HG03354 (cell line): ENCODE results near the gene LDLR.
A peak's percentile ranks its signal among the peaks of the same experiment; 100 is the strongest.
"Not testable (repeated sequence)": the region's sequence is repeated elsewhere in the genome, so short reads cannot be mapped to it uniquely, and the experiment has no call there.

Experiments used
- ATAC-seq: cut with Tn5 transposase; IDR thresholded peaks from one replicate; pipeline ENCODE4 v1.9.1; 2021; ENCODE audit warnings: mild to moderate bottlenecking; ENCODE audit not compliant: unreplicated experiment, poor library complexity, severe bottlenecking

The LDLR gene

DNA sequence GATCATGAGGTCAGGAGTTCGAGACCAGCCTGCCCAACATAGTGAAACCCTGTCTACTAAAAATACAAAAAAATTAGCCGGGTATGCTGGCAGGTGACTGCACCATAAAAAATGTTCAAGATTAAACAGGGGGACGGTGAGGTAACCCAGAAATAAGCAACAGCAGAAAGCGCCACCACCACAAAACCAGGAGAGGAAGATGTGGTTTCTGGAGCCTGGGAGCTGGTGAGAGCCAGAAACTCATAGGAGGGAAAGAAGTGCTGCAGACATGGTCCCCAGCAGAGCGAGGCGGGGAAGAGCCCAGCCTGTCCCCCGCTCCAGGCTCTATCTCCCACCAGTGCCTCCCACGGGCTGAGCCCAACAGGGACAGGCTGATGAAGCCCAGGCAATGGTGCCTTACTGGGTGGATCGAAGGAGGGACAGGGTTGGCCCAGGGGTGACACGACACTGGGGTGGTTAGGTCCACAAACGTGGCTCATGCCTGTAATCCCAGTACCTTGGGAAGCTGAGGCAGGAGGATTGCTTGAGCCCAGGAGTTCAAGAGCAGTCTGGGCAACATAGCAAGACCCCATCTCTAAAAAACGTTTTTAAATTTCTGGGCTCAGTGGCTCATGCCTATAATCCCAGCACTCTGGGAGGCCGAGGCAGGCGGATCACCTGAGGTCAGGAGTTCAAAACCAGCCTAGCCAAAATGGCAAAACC lies 47.3 kb downstream of the LDLR start:
- ATAC-seq: no peak

DNA sequence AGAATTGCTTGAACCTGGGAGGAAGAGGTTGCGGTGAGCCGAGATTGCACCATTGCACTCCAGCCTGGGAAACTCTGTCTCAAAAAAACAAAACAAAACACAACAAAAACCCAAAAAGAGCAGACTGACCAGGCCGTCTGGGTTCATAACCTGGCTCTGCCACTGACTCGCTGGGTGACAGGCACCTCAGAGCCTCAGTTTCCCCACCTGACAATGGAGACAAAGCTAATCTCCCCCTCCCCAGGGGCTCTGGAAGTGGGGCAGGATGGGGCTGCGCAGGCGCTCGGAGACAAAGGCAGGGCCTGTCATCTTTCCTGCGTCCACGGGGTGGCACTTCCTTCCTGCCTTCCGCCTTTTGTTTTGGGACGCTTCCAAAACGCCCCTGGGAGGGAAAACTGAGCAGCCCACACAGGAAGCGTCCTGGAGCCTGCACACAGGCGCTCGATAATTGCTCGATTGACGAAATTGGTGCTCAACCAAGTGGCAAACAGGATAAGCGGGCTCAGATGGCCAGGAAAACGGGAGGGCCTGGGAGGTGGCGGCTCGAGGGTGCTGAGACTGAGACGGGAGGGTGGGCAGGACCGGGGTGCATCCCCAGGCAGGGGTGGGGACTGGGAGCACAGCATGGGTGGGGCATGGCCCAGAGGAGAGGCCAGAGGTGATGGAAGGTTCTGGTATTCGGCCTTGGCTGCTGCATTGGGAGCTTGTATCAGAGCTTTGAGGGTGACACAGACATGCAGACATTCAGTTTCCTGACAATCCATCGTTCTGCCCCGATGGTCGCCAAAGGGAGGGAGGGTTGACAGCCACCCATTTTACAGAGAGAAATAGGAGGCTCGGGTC lies 48.5 kb downstream of the LDLR start:
- no peak for ATAC-seq

DNA sequence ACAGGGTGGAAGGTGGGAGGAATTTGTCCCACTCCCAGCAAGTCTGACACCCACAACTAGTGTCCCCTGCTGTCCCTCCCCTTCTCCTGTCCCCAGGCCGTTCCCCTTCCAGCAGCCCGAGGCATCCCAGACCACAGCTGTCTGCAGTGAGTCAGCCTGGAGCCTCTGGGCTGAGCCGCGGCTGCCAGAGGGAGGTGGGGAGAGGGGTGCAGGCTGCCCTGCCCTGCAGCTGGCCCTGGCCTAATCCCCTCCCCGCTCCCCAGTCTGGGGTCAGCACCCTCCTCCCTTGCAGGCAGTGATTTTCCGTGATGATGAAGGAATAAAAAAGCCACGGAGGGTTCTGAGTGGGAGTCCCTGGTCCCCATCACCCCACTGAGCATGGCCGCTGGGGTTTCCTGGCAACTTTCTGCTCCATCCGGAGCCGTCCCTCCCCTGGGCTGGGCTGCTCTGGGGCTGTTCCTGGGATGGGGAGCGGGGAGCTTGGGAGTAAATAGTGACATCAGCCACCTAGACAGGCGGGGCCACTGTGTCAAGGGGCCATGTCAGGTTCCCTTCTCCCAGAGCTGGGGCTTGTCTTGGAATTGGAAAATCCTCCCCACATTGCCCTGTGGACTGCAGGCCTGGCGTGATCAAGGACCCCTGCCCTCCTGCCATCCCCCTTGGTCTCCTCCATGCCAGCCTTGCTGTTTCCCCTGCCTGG lies 49.5 kb downstream of the LDLR start:
- ATAC-seq: no peak

DNA sequence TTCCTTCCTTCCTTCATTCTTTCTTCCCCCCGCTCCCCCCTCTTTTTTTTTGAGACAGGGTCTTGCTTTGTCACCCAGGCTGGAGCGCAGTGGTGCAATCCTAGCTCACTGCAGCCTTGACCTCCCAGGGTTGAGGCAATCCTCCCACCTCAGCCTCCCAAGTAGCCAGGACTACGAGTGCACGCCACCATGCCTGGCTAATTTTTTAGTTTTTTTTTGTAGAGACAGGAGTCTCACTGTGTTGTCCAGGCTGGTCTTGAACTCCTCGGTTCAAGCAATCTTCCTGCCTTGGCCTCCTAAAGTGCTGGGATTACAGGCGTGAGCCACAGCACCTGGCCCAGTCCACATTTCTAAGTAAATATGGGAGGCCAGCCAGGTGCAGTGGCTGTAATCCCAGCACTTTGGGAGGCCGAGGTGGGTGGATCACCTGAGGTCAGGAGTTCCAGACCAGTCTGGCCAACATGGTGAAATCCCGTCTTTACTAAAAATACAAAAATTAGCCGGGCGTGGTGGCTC lies 50.8 kb downstream of the LDLR start:
- not testable (repeated sequence) for ATAC-seq

DNA sequence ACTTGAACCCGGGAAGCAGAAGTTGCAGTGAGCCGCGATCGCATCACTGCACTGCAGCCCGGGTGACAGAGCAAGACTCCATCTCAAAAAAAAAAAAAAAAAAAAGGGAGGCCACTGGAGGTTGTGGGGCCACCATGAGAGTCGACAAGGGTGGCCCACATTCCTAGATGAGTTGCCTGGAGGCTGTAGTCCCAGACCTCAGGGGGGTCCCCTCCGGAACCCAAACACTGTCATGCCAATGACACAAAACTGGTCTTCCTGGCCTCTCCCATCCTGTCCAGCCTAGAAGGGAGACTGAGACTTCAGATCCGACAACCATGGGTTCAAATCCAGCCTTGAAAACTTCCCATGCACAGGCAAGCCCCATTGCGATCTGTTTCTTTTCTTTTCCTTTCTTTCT lies 51.6 kb downstream of the LDLR start:
- ATAC-seq: no peak

DNA sequence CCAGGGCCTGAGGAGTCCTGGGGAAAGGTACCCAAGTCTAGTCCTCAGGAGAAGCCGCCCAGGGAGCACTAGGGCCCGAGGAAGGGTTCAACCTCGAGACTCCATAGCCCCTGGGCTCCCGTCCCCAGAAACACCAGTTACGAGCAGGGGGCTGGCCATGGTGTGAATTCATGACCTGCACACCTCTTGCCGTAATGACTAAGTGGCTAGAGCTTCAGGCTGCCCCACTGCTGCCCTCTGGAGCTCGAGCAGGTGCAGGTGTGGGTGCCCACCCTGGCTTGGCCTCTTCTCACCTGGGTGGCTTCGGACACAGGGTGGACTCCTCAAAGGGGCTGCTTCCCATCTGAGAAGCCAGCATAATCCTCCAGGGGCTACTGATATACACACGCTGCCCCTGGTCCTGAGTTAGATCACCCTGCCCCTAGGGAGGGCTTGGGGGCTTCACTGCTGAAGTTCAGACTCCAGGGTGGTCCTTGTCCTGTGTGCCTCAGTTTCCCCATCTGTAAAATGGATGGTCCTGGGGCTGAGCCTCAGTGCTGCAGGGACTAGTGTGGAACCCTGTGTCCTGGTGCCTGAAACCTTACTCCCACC lies 52.8 kb downstream of the LDLR start:
- no peak for ATAC-seq

DNA sequence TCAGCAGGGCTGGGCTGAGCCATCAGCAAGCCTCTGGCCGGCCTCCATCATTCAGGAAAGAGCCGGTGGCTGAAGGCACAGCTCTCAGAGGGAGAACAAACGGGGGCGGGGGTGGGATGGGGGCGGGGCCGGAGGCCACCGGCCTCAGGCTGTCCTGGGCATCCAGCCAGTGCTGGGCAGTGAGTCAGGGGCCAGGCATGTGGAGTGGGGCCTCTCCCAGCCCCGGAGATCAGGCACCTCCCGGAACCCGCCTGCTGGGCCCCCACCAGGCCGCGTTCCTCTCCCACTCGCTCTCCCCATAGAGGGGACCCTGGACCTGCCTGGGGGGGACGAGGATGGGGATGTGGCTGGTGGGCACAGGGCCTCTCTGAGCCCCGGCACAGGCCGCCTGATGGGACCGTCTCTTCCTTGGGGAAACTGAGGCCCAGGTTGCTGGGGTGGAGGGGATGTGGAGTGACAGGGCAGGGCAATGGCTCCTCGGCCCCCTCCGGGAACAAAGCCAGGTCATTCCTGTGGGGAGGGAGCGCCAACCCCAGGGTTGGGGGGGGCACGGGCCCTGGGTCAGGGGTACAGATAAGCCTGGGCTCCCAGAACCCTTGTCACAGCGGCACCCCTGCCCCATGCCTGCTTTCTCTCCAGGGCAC lies 53.4 kb downstream of the LDLR start:
- ATAC-seq: no peak

DNA sequence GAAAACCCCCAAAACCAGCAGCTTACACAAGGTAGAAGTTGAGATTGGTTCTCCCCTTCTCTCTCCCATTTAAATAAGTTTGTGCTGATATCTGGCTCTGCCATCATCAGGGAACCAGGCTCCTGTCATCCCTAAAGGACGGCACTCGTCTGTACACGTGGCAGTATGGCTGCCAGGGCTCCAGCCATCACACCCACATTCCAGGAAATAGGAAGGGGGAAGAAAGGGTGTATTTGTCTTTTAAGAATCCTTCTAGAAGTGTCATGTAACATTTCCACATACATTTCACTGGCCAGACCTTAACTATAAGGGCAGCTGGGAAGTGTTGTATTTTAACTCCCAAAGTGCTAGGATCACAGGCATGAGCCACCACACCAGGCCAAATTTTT lies 56.3 kb downstream of the LDLR start:
- no peak for ATAC-seq

DNA sequence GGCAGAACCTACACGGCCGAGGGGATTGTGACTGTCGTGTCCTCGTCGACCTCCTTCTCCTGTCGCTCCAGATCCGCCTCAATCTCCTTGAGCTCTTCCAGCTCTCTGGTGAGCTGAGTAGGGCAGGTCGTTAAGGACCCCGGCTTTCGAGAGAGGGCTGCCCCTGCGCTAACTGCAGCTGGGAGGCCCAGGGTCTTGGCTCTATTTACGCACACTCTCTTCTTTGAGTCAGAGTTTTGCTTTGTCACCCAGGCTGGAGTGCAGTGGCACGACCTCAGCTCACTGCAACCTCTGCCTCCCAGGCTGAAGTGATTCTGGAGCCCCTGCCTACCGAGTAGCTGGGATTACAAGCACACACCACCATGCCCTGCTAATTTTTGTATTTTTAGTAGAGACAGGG lies 58.7 kb downstream of the LDLR start:
- ATAC-seq: no peak

DNA sequence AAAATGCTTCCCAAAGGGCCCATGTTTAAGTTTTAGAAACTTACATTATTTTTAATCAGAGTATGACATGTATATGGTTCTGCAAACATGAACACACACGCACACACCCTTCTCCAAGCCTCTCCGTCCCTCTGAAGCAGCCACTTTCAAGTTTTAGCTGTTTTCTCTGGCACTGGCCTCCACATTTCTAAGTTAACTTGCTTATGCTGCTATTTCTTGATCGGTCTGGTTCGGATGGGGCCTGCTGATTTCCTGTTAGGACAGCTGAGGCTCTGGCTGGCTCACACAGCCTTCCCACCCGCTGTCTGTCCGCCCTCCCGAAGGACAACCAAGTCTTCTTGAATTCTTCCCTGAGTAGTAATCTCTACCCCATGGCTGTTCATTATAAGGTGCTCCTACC lies 61.9 kb downstream of the LDLR start:
- ATAC-seq: no peak

DNA sequence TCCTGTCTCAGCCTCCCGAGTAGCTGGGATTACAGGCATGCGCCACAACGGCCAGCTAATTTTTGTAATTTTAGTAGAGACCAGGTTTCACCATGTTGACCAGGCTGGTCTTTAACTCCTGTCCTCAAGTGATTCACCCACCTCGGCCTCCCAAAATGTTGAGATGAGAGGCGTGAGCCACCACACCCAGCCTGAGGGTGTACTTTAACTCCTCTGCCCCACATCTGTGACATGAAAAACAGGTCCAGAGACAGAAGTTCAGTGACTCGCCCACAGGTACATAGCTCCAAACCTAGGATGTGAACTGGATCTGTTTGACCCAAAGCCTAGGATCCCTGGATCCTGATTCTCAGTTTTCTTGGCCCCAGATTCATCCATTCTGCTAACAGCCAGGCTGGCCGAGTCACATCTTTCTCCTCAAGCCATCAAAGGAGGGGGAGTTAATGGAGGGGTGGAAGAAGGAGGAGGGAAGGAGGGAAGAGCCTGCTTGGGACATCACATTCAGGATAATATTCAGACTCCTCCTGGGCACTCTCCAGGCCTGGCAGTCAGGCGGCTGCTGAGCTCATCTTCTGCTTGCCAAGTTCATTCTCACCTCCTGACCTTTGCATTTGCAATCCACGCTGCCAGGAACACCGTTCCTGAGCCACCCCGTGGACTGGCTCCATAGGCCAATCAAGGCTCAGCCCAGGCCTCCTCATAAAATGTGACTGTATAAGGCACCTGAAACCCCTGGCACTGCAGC lies 63.2 kb downstream of the LDLR start:
- ATAC-seq: no peak

DNA sequence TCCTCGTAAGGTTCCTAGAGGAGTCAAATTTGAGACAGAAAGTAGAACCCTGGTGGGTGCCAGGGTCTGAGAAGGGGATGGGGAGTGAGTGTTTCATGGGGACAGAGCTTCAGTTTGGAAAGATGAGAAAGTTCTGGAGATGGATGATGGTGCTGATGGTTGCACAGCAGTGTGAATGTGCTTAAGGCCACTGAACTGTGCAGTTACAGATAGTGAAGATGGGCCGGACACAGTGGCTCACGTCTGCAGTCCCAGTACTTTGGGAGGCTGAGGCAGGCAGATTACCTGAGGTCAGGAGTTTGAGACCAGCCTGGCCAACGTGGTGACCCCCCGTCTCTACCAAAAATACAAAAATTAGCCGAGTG lies 65.4 kb downstream of the LDLR start:
- no peak for ATAC-seq

DNA sequence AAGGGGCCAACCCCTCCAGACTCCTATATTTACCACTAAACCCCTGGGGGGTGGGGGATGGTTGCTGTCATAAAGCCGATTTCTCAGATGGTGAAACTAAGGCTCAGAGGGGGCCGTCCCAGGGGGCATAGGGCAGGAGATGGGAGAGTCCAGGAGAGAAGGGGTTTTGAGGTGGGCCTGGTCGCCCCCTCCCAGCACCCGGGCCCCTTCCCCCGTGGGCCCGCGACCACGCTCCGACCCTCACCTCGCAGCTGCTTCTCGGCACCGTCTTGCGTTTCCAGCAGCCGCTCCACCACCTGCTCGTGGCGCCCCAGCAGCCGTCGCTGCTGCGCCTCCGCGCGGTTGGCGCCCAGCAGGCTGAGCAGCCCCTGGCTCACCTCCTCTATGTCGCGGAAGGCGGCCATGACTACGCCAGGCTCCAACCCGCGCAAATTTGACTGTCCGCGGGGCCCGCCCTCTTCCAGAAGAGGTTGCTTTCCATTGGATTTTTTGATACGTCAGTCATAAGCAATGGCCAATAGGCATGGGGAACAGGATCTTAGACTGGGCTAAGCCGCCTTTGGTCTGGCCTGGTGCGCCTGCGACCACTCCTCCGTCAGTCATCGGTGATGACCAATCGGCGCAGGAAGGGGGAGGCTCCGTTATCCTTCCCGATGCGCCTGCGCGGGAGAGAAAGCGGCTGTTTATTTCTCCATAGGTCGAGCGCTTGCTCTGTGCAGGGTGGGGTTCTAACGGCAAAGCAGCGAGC lies 66.3 kb downstream of the LDLR start, which contains the start of gene SPC24:
Gene SPC24 (minus strand): TSS at position 410 of the 748 bp plus-strand sequence. CDS start 6 bp downstream, at position 404.
- ATAC-seq: peak; percentile 97

DNA sequence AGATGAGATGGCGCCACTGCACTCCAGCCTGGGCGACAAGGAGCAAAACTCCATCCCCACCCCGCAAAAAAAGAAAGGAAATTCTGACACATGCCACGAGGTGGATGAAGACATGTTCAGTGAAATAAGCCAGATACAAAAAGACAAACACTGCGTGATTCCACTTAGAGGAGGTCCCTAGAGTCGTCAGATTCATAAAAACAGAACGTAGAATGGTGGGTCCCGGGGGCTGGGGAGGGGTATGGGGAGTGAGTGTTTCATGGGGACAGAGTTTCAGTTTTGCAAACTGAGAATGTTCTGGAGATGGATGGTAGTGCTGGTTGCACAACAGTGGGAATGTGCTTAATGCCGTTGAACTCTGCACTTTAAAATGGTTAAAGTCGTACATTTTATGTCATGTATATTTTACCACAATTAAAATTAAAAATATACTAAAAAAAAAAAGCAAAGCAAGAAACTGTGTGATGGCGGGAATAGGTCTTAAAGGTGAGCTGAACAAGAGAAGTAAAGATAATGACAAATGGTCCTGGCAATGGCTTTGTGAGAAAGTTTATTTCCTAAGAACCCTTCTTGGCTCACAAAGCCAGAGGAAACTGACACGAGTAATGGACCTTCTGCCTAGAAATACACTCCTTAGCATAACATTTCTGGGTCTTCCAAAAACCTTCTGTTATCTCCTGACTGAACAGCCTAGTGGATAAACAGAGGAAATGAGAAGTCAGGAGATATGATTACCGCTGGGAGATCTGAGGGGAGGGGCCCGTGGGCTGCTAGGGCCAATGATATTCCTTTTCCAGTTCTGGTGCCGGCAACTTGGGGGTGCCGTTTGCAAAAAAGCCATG lies 70.6 kb downstream of the LDLR start:
- ATAC-seq: no peak

DNA sequence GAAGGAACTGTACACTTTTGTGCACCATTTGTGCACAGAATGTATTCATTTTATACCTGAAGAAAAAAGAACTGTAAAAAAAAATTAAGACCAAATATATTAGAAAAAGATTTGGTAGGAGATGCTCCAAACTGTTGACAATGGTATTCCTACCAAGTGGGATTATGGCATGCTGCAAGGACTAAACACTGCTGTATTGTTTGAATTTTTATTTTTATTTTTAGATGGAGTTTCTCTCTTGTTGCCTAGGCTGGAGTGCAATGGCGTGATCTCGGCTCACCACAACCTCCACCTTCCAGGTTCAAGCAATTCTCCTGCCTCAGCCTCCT lies 71.1 kb downstream of the LDLR start:
- not testable (repeated sequence) for ATAC-seq

DNA sequence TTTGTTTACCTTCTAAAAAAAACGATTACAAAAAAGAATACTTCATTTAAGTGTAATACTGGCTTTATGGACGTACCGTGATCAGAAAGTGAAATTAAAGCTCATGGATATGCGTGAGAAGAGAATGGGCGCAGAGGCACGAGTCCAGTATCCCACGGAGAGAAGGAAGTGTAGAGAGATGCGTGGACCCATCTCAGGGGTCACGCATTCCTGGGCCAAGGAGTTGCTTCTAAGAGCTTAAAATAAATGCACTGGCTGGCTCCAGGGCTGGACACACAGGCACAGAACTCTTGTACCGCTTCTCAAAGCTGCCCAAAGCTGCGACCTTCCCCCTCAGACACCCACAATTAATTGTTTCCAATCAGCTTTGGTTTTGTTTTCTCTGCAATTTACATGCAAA lies 75.0 kb downstream of the LDLR start:
- ATAC-seq: no peak

DNA sequence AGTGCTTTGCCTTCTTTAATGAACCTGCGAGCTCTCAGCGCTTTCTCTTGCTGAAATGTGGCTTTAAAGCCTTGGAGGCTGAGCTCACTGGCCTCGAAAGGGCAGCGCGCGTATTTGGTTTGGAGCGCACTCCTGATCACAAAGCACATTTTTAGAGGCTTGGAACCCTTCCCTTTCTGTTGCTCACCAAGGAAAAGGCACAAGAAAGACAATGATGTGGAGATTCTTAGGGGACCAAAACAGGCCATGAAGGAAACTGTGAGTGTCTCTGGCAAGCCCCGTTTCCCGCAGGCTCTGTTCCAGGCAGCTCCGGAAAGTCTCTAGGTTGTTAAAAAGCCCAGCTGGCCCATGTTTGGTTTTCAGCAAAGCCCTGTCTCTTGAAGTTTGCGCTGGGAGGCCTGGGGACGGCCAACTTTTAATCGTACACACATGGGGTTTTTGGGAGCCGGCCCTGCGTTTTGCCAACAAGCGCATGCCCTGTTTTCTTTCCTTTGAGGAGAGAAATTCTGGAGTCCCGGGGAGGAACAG lies 75.7 kb downstream of the LDLR start:
- ATAC-seq: no peak
